ENCODE data around the gene ATF7IP.

The ATF7IP gene

GRCh38 chr12:14424545-14424944 is 59.1 kb downstream of the ATF7IP start:
- no peak for TF ChIP-seq CTCF (IDR thresholded peaks at IDR 0.05; ENCODE audit: low read depth, low read length)
- DNase-seq (ENCODE audit: extremely low read depth, low read depth) = no peak

- DNase-seq (ENCODE audit: extremely low read depth, low read depth) = no peak
- no peak for TF ChIP-seq CTCF (IDR thresholded peaks at IDR 0.05; ENCODE audit: low read depth, low read length)
These were observed 61.3 kb downstream of the ATF7IP start for GRCh38 chr12:14426792-14427191.

- no peak for TF ChIP-seq CTCF (IDR thresholded peaks at IDR 0.05; ENCODE audit: low read depth, low read length)
- DNase-seq (ENCODE audit: extremely low read depth, low read depth) = no peak
These were observed 62.4 kb downstream of the ATF7IP start for GRCh38 chr12:14427929-14428328.

- TF ChIP-seq CTCF (IDR thresholded peaks at IDR 0.05; ENCODE audit: low read depth, low read length) = no peak
- no peak for DNase-seq (ENCODE audit: extremely low read depth, low read depth)
These were observed 65.0 kb downstream of the ATF7IP start for GRCh38 chr12:14430394-14430986.

- DNase-seq (ENCODE audit: extremely low read depth, low read depth) = no peak
- TF ChIP-seq CTCF (IDR thresholded peaks at IDR 0.05; ENCODE audit: low read depth, low read length) = no peak
These were observed 66.5 kb downstream of the ATF7IP start for GRCh38 chr12:14431975-14432374.

GRCh38 chr12:14435627-14436026 is 70.1 kb downstream of the ATF7IP start:
- no peak for DNase-seq (ENCODE audit: extremely low read depth, low read depth)

More at GRCh38 chr12:14435627-14436026, 70.1 kb downstream of the ATF7IP start:
- TF ChIP-seq CTCF (IDR thresholded peaks at IDR 0.05; ENCODE audit: low read depth, low read length) = no peak
